K562 (cell line): ENCODE data around the gene ERAL1. TPM values are rescaled to one million over a fixed set of nuclear protein-coding genes. Genes with fewer than 3 reads are reported as not detected.

Experiments
- CREB3 ChIP-seq: fragments of 450-650 bp; conservative IDR thresholded peaks from 2 replicates; pipeline ENCODE4 v1.6.1; 2016; ENCODE audit warnings: missing genetic modification characterization, low read depth, mild to moderate bottlenecking, missing compliant biosample characterization, moderate library complexity
- FOXA3 ChIP-seq, 2 experiments: fragments of 450-650 bp in 1 of 2; sonication (generic) in 1 of 2; formaldehyde crosslinking; IDR thresholded peaks in 1 of 2; conservative IDR thresholded peaks in 1 of 2; 2 replicates each; pipeline versions ENCODE4 v1.4.0 to v1.8.0; 2020 to 2022; ENCODE audit warnings: mild to moderate bottlenecking in 2 of 2, missing genetic modification reagents in 1 of 2
- GATAD2A ChIP-seq: fragments of 450-650 bp; IDR thresholded peaks from 2 replicates; pipeline ENCODE4 v1.6.1; 2017
- GTF2F1 ChIP-seq: IDR thresholded peaks from 2 replicates; pipeline ENCODE4 v1.6.1; 2011; ENCODE audit warnings: low read depth, low read length, improper control_type of control experiment
- HLTF ChIP-seq: fragments of 450-650 bp; IDR thresholded peaks from 2 replicates; pipeline ENCODE4 v1.6.1; 2016
- MXD1 ChIP-seq: fragments of 250-450 bp; sonication (Bioruptor Pico); IDR thresholded peaks from 2 replicates; pipeline ENCODE4 v1.8.0; 2021; ENCODE audit warnings: borderline replicate concordance, mild to moderate bottlenecking, moderate library complexity; ENCODE audit not compliant: poor library complexity, severe bottlenecking
- NFYB ChIP-seq: IDR thresholded peaks from 2 replicates; pipeline ENCODE4 v1.6.1; 2011; ENCODE audit warnings: mild to moderate bottlenecking, moderate library complexity; ENCODE audit not compliant: insufficient read length; ENCODE audit errors: extremely low read depth
- RFX5 ChIP-seq: IDR thresholded peaks from 2 replicates; pipeline ENCODE4 v1.6.1; 2011; ENCODE audit warnings: low read depth, mild to moderate bottlenecking, improper control_type of control experiment, low read length
- RUNX1 ChIP-seq: sonication (generic); IDR thresholded peaks from 2 replicates; pipeline ENCODE4 v1.6.1; 2016; ENCODE audit warnings: antibody characterized with exemption, low read depth
- TAF1 ChIP-seq: IDR thresholded peaks from 2 replicates; pipeline ENCODE4 v1.6.1; 2011; ENCODE audit warnings: mild to moderate bottlenecking, low read length, moderate library complexity; ENCODE audit not compliant: insufficient read depth, control insufficient read depth, severe bottlenecking; ENCODE audit errors: extremely low read depth
- ZC3H4 ChIP-seq: sonication (generic); formaldehyde crosslinking; IDR thresholded peaks from 2 replicates; pipeline ENCODE4 v1.9.0; 2021; ENCODE audit warnings: missing genetic modification reagents, borderline replicate concordance
- ZNF324 ChIP-seq: fragments of 250-450 bp; sonication (Bioruptor Pico); IDR thresholded peaks from 2 replicates; pipeline ENCODE4 v1.4.0; 2020; ENCODE audit warnings: mild to moderate bottlenecking
- ZNF589 ChIP-seq: fragments of 200-800 bp; sonication (Bioruptor generic); IDR thresholded peaks from 2 replicates; pipeline ENCODE4 v1.6.1; 2016; ENCODE audit warnings: low read depth, missing genetic modification characterization, missing compliant biosample characterization
- ZNF717 ChIP-seq: fragments of 250-450 bp; sonication (Bioruptor Pico); IDR thresholded peaks from 2 replicates; pipeline ENCODE4 v1.5.0; 2021
- ZNF76 ChIP-seq: fragments of 250-450 bp; sonication (Bioruptor Pico); IDR thresholded peaks from 2 replicates; pipeline ENCODE4 v1.4.0; 2020; ENCODE audit warnings: mild to moderate bottlenecking, moderate library complexity, borderline replicate concordance
- ZNF764 ChIP-seq: fragments of 250-450 bp; sonication (Bioruptor Pico); IDR thresholded peaks from 2 replicates; pipeline ENCODE4 v1.4.0; 2020; ENCODE audit warnings: low read depth, mild to moderate bottlenecking, moderate library complexity
- polyA plus RNA-seq, 8 experiments: library from polyadenylated mRNA; depleted of rRNA in 4 of 8; stranded (reverse) in 5 of 8; unstranded in 3 of 8; fragments of >200 nt; fragmentation: Nextera tagmentation in 2 of 8; fragmentation: Illumina TruSeq in 1 of 8; extraction: Ambion mirVana in 2 of 8; extraction: Trizol in 1 of 8; gene quantifications; 2 replicates each; pipeline versions ENCODE4 v1.2.1 to v1.2.3, GENCODE V29; 2011 to 2014; ENCODE audit warnings: inconsistent platforms in 1 of 8, missing spikeins in 1 of 8
- total RNA-seq, 7 experiments: library from RNA; depleted of rRNA in 6 of 7; stranded (reverse); fragments of >200 nt in 6 of 7; fragmentation: Illumina TruSeq in 2 of 7; extraction: Trizol in 2 of 7; gene quantifications; 2 replicates each; pipeline versions ENCODE4 v1.2.1 to v1.2.3, GENCODE V29; 2011 to 2021; ENCODE audit warnings: low replicate concordance in 1 of 7
- TF ChIP-seq, protein P1 (sequence below): fragments of 450-650 bp; formaldehyde crosslinking; IDR thresholded peaks from 2 replicates; pipeline ENCODE4 v1.4.0; 2020; ENCODE audit warnings: mild to moderate bottlenecking, mixed read lengths

The ERAL1 gene
- total and polyA plus RNA-seq, 9 of the 15 experiments (the other 6 are each of a cell fraction or from before 2014, with no cell fraction given) = 37.5 to 351 (median 106) TPM

DNA sequence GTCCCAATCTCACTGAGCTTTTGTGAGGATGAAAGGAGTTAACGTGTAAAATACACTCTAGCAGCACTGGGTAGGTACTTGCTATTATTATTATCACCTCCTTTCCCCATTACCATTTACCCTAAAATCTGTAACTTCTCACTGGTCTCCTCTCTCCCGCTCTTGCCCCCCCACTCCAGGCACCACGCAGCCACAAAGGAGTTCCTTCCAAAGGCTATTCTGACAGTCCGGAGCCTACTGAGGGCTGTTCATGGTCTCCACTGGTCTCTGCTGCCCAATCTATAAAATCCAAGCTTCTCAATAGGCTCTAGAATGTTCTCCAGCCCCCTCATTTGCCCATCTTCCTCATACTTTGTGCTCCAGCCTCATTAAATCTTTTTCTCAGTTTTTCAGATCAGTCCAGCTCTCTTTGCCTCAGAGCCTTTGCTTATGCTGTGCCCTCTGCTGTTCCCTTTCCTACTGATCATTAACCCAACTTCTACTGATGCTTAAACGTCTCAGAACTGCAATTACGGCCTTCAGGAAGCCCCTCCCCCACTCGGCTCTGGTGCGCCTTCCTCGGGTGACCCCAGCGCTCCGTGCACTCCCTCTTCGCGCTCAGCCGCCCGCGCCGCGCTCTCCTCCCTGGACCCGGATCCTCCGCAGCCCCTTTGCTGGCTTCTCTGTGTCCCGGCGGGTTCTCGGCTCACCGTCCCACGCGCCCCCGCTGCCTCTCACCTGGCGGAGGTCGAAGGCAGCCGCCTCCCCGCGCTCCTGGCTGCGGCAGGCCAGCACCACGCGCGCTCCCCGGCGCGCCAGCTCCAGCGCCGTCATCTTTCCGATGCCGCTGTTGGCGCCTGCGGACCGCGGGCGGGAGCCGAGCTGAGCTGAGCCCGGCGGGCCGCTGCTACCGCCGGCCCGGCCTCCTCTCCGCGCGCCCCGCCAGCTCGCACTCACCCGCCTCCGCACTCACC is 47.3 kb downstream of the ERAL1 start (continued):
- TF ChIP-seq GTF2F1 = no peak; the same call in 1 of the 2 replicates
- TF ChIP-seq RFX5 = no peak
- TF ChIP-seq FOXA3 (CRISPR knock-in tag; conservative IDR thresholded peaks at IDR 0.05 in 1 of 2, IDR thresholded peaks at IDR 0.05 in 1 of 2) = no peak
- TF ChIP-seq ZNF76 (CRISPR knock-in tag) = no peak
- TF ChIP-seq ZNF764 (CRISPR knock-in tag) = no peak
- TF ChIP-seq MXD1 = no peak
- 0 out of 2 replicates have a peak, but pooled peaks have one; percentile 14 for TF ChIP-seq RUNX1
- no peak for TF ChIP-seq ZNF589 (CRISPR knock-in tag)
- no peak for TF ChIP-seq CREB3 (tag)
- TF ChIP-seq ZNF324 (CRISPR knock-in tag) = no peak
- TF ChIP-seq GATAD2A = no peak; the same call in 1 of the 2 replicates
- TF ChIP-seq, protein P1, sequence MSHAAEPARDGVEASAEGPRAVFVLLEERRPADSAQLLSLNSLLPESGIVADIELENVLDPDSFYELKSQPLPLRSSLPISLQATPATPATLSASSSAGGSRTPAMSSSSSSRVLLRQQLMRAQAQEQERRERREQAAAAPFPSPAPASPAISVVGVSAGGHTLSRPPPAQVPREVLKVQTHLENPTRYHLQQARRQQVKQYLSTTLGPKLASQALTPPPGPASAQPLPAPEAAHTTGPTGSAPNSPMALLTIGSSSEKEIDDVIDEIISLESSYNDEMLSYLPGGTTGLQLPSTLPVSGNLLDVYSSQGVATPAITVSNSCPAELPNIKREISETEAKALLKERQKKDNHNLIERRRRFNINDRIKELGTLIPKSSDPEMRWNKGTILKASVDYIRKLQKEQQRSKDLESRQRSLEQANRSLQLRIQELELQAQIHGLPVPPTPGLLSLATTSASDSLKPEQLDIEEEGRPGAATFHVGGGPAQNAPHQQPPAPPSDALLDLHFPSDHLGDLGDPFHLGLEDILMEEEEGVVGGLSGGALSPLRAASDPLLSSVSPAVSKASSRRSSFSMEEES (CRISPR knock-in tag) = no peak
- TF ChIP-seq HLTF = peak; percentile 71; the same call in 1 of the 2 replicates
- TF ChIP-seq NFYB = no peak
- no peak for TF ChIP-seq ZC3H4 (CRISPR knock-in tag)
- no peak for TF ChIP-seq ZNF717
- no peak for TF ChIP-seq TAF1
